Uterus (tissue), 4 donors: ENCODE measurements around the gene BECN2. TPM values are rescaled to one million over a fixed set of nuclear protein-coding genes. Genes with fewer than 3 reads are reported as not detected.

ENCODE experiments used
- DNase-seq, 2 donors: peaks; one replicate each; pipeline ENCODE4 v3.0.0-alpha.2; 2019 to 2020
- H3K27ac ChIP-seq, 2 donors: fragments of 200-600 bp; sonication (generic); 1 replicate in 1 of 2; 2 replicates in 1 of 2; pipeline ENCODE4 v1.5.1; 2016 to 2018
- H3K27me3 ChIP-seq, 2 donors: fragments of 200-600 bp; sonication (generic); one replicate each; pipeline ENCODE4 v1.5.1; 2018 to 2019; ENCODE audit warnings: control low read depth in 1 of 2
- H3K36me3 ChIP-seq, 2 donors: fragments of 200-600 bp; sonication (generic); one replicate each; pipeline ENCODE4 v1.5.1; 2019; ENCODE audit warnings: control low read depth in 1 of 2
- H3K4me1 ChIP-seq, 2 donors: fragments of 200-600 bp; sonication (generic); one replicate each; pipeline ENCODE4 v1.5.1; 2018 to 2019; ENCODE audit warnings: control low read depth in 1 of 2
- H3K4me3 ChIP-seq, 2 donors: fragments of 200-600 bp; sonication (generic); 1 replicate in 1 of 2; 2 replicates in 1 of 2; pipeline ENCODE4 v1.5.1; 2018 to 2019; ENCODE audit warnings: mild to moderate bottlenecking in 1 of 2
- H3K9me3 ChIP-seq, 2 donors: fragments of 200-600 bp; sonication (generic); one replicate each; pipeline ENCODE4 v1.5.1; 2019; ENCODE audit warnings: control low read depth in 1 of 2
- CTCF ChIP-seq, 4 experiments: fragments of 200-600 bp in 2 of 4; fragments of 450-650 bp in 2 of 4; sonication (generic) in 2 of 4; IDR thresholded peaks; one replicate each; pipeline ENCODE4 v1.5.1; 2016 to 2019; ENCODE audit warnings: antibody characterized with exemption in 4 of 4, mild to moderate bottlenecking in 2 of 4, moderate library complexity in 1 of 4
- POLR2A ChIP-seq, 2 donors: fragments of 450-650 bp; IDR thresholded peaks; one replicate each; pipeline ENCODE4 v1.6.1; 2016; ENCODE audit warnings: antibody characterized with exemption in 2 of 2, mild to moderate bottlenecking in 1 of 2, moderate library complexity in 1 of 2
- intact Hi-C: fragments of 100-400 bp; cut with DNase I; formaldehyde crosslinking; loops from one replicate; pipeline ENCODE4 v1.15.1; 2023; ENCODE audit warnings: low total_unique reads
- total RNA-seq, 4 donors: library from RNA; depleted of rRNA in 3 of 4; stranded (reverse); fragments of >200 nt in 3 of 4; gene quantifications; one replicate each; pipeline versions ENCODE4 v1.1.0 to v1.2.4, GENCODE V29; 2014 to 2023
- donor health status: DM: yes; HTN: yes; CAD: no.

BECN2 gene
- total RNA-seq, 4 donors from 2014 or later: not detected

GRCh38 chr1:241934866-241935265 is 22.7 kb upstream of the BECN2 start:
- Histone ChIP-seq H3K4me1 (no peaks in the 10 kb centered on the region), H3K27ac (no peak overlapping the region), H3K9me3 (no peaks in the 10 kb centered on the region), H3K4me3 (no peak overlapping the region), H3K36me3 (no peaks in the 10 kb centered on the region), H3K27me3 (no peaks in the 10 kb centered on the region)
- no peak for DNase-seq
- no peak for TF ChIP-seq CTCF (IDR thresholded peaks at IDR 0.05)
- TF ChIP-seq POLR2A (IDR thresholded peaks at IDR 0.05): no peak
- intact Hi-C loops: no loop called here

GRCh38 chr1:241939798-241940197 is 17.8 kb upstream of the BECN2 start:
- no peak for DNase-seq
- Histone ChIP-seq H3K27me3 (no peaks in the 10 kb centered on the region), H3K4me3 (no peak overlapping the region), H3K9me3 (no peaks in the 10 kb centered on the region), H3K27ac (no peak overlapping the region), H3K4me1 (no peaks in the 10 kb centered on the region), H3K36me3 (no peaks in the 10 kb centered on the region)
- TF ChIP-seq CTCF (IDR thresholded peaks at IDR 0.05): no peak
- intact Hi-C loops: no loop called here

GRCh38 chr1:241942738-241943137 is 14.8 kb upstream of the BECN2 start:
- Histone ChIP-seq H3K36me3 (no peaks in the 10 kb centered on the region), H3K4me3 (no peak overlapping the region), H3K4me1 (no peaks in the 10 kb centered on the region), H3K27ac (no peak overlapping the region), H3K27me3 (no peaks in the 10 kb centered on the region), H3K9me3 (no peaks in the 10 kb centered on the region)
- intact Hi-C loops: no loop called here
- no peak for DNase-seq
- TF ChIP-seq CTCF (IDR thresholded peaks at IDR 0.05) (no peak), POLR2A (IDR thresholded peaks at IDR 0.05) (no peak)

- no peak for TF ChIP-seq CTCF (IDR thresholded peaks at IDR 0.05)
- no peak for TF ChIP-seq POLR2A (IDR thresholded peaks at IDR 0.05)
- Histone ChIP-seq H3K27ac (no peak overlapping the region), H3K36me3 (no peaks in the 10 kb centered on the region), H3K4me1 (no peaks in the 10 kb centered on the region), H3K9me3 (no peaks in the 10 kb centered on the region), H3K27me3 (no peaks in the 10 kb centered on the region), H3K4me3 (no peak overlapping the region)
- no peak for DNase-seq
- intact Hi-C loops: no loop called here
Observed at GRCh38 chr1:241944300-241944699, 13.3 kb upstream of the BECN2 start.

GRCh38 chr1:241947354-241947753 is 10.2 kb upstream of the BECN2 start:
- no peak overlapping the region for H3K4me3 ChIP-seq
- no peaks in the 10 kb centered on the region for H3K36me3 ChIP-seq
- no peaks in the 10 kb centered on the region for H3K27me3 ChIP-seq
- H3K9me3 ChIP-seq: no peaks in the 10 kb centered on the region
- TF ChIP-seq POLR2A (IDR thresholded peaks at IDR 0.05): no peak
- TF ChIP-seq CTCF (IDR thresholded peaks at IDR 0.05): no peak
- no peak overlapping the region for H3K27ac ChIP-seq
- no peak for DNase-seq
- no peaks in the 10 kb centered on the region for H3K4me1 ChIP-seq
- intact Hi-C loops: no loop called here
